Measurements from ENCODE around the gene SLC4A3.

Gene SLC4A3

DNA sequence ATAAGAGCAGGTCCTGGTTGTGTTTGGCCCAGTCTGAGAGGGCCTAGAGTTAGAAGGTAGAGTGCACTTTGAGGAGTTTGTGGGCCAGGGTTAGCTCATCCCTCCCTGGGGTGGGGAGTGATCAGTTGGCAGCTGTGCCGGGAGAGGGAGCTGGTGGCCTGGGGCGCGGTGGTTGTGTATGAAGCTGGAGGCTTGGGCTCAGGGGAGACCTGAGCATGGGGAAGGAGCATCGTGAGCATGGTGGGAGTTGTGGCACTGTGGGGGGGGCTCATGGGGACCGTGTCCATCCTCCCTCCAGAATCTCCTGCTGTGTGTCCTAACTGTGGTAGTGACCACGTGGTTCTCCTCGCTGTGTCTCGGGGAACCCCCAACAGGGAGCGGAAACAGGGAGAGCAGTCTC, 16.1 kb upstream of the SLC4A3 start:
- in situ Hi-C loops (cut with HindIII; ENCODE audit: low pct_ligation_motif_present, low pct_unique_long_range_greater_than_20kb, low sequenced_read_pairs): no loop called here

DNA sequence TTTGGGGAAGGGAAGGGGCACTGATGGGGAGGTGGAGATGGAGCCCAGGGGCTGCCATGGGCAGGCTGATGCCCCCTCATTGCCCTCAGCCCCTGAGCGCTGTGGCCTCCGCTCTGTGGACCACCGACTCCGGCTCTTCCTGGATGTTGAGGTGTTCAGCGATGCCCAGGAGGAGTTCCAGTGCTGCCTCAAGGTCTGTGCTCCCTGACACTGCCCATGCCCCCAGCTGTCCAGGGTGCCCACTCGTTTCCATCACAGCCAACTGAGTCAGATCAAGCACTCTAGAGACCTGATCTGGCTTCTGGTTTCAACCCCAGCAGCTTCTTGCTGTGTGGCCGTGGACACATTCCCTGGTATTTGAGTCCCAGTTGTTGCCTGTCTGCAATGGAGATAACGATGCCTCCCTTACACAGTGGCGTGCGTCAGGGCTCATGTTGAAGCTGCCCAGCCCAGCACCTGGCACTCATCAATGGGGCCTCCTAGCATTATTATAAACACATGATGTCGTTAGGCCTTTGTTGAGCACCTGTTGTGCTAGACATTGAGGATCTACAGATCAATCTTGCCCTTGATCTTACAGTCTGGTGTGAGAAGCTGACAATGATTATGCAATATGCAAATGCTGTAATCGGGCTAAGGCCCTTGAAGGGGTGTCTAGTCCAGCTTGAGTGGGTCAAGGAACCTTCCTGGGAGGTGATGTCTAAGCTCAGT, 15.4 kb upstream of the SLC4A3 start:
- no peak for DNase-seq
- in situ Hi-C loops (cut with HindIII; ENCODE audit: low pct_ligation_motif_present, low pct_unique_long_range_greater_than_20kb, low sequenced_read_pairs): no loop called here

More for the DNA sequence above, 16.1 kb upstream of the SLC4A3 start:
- DNase-seq: no peak

DNA sequence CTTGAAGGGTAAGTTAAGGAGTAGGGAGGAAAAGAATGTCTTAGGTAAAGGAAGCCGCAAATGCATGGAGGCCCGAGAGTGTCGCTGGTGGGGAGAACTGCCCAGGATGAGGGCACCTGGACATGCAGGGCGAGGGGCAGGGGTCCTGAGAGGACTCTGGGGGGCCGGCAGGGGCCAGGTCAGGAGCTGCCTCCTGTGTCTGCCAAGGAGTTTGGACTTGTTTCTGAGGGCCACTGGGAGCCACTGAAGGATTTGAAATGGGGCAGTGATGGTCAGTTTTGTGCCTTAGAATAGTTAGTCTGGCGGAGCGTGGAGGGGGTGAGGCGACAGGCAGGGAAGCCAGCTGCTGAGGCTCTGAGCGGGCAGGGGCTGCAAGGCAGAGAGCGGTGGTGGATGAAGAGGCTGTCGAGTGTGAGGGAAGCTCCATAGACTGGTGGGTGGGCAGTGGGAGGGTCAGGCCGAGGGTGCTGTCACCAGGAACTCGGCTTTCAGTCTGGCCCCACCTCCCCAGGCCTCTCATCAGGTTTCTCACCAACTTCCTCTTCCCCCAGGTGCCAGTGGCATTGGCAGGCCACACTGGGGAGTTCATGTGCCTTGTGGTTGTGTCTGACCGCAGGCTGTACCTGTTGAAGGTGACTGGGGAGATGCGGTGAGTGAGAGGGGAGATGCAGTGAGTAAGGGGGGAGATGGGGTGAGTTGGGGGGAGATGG, 14.7 kb upstream of the SLC4A3 start:
- DNase-seq: no peak
- in situ Hi-C loops (cut with HindIII; ENCODE audit: low pct_ligation_motif_present, low pct_unique_long_range_greater_than_20kb, low sequenced_read_pairs): no loop called here

DNA sequence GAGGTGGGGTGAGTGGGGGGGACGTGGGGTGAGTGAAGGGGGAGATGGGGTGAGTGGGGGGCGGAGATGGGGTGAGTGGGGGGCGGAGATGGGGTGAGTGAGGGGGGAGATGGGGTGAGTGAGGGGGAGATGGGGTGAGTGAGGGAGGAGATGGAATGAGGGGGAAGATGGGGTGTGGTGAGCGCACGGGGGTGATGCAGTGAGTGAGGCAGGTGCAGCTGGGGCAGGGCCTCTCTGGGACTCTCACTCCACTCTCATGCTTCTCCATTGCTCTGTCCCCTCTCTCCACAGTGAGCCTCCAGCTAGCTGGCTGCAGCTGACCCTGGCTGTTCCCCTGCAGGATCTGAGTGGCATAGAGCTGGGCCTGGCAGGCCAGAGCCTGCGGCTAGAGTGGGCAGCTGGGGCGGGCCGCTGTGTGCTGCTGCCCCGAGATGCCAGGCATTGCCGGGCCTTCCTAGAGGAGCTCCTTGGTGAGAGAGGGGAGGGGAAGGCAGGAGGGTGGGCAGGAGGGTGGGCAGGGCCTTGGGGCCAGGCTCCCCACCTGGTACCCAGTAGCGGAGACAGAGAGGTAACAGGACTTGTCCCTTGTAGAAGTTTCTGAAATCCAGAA, 13.9 kb upstream of the SLC4A3 start:
- in situ Hi-C loops (cut with HindIII; ENCODE audit: low pct_ligation_motif_present, low pct_unique_long_range_greater_than_20kb, low sequenced_read_pairs): no loop called here

DNA sequence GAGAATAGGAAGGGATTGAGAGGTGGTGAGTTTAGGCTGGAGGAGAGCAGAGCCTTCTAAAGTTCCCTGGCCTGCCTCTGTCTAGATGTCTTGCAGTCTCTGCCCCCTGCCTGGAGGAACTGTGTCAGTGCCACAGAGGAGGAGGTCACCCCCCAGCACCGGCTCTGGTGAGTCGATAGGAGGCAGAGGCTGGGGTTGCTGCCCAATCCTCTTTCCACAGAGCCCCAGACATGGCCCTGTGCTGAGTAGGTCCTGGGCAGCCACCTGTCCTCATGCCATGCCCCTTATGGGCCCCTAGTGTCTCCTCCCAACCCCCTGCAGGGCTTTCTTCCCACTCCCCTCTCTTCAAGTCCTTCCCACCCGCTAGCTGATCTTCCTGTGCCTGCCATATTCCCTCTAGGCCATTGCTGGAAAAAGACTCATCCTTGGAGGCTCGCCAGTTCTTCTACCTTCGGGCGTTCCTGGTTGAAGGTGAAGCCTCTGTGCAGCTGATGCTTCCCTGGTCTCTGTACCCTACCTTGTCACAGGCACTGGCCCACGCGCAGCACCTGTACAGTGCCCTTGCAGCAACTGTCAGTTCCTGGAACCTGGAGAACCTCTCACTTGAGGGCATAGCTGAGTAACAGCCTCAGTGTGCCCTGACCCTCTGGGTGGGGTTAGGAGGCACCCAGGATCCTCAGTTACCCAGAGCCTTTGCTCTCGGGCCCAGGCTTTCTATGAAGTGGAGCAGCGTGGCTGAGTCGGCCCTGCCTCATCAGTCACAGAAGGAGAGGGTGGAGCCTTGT, 13.2 kb upstream of the SLC4A3 start:
- no peak for DNase-seq
- in situ Hi-C loops (cut with HindIII; ENCODE audit: low pct_ligation_motif_present, low pct_unique_long_range_greater_than_20kb, low sequenced_read_pairs): no loop called here

More for the DNA sequence above, 13.9 kb upstream of the SLC4A3 start:
- no peak for DNase-seq

DNA sequence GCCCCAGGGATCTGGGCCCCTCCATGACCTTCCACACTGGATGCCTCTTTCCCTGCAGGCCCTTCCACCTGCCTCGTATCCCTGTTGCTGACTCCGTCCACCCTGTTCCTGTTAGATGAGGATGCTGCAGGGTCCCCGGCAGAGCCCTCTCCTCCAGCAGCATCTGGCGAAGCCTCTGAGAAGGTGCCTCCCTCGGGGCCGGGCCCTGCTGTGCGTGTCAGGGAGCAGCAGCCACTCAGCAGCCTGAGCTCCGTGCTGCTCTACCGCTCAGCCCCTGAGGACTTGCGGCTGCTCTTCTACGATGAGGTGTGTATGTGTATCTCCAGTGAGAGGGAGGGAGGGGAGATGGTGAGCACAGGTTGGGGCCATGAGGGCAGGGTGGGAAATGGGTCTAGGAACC, 12.4 kb upstream of the SLC4A3 start:
- in situ Hi-C loops (cut with HindIII; ENCODE audit: low pct_ligation_motif_present, low pct_unique_long_range_greater_than_20kb, low sequenced_read_pairs): no loop called here

DNA sequence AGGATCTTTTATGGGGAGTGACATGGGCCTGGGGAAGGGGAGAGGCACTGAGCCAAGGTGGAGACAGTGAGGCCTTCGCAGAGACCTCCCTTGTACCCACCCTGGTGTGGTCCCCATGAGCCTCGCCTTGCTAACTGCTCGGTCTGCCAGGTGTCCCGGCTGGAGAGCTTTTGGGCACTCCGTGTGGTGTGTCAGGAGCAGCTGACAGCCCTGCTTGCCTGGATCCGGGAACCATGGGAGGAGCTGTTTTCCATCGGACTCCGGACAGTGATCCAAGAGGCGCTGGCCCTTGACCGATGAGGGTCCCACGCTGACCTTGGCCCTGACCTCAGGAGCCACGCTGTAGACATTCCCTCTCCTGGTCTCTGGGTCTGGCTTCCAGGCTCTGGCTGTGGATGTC, 11.5 kb upstream of the SLC4A3 start:
- no peak for DNase-seq
- in situ Hi-C loops (cut with HindIII; ENCODE audit: low pct_ligation_motif_present, low pct_unique_long_range_greater_than_20kb, low sequenced_read_pairs): no loop called here

More for the DNA sequence above, 12.4 kb upstream of the SLC4A3 start:
- DNase-seq: no peak

DNA sequence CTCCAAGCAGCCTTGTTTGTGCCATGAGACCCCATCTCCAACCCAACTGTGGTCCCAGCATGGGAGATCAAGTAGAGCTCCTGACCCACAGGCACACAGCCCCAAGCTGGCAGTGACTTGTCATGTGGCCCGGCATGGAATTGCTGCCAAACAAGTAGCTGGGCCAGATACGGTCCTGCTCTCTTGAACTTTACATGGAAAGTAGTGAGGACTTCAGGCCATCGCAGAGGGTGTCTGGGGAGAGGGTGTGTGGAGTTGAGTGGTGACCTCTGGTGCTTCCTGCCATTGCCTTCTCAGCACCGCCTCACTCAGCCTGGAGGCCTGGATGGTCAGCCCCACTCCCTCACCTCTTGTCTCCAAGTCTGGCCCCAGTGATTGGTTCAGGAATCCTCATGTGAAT, 10.9 kb upstream of the SLC4A3 start:
- DNase-seq: no peak
- in situ Hi-C loops (cut with HindIII; ENCODE audit: low pct_ligation_motif_present, low pct_unique_long_range_greater_than_20kb, low sequenced_read_pairs): no loop called here

DNA sequence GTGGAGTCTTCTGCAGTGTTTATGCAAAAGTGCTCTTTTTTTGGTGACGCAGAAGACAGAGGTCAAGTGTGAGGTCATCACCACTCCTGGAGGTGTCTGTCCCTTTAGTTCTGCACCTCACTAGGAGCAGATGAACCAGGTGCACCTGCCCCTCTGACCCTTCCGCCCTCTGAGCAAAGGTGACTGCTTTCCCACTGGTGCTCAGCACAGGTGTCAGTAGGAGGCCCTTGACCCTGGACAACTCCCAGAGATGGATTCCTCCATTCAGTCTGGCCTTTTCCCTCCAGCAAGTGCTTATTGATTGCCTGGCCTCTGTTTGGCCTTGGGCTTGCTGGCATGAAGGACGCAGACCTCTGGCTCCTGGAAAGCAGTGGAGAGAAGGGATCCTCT, 8.7 kb upstream of the SLC4A3 start:
- in situ Hi-C loops (cut with HindIII; ENCODE audit: low pct_ligation_motif_present, low pct_unique_long_range_greater_than_20kb, low sequenced_read_pairs): no loop called here
- DNase-seq: no peak

DNA sequence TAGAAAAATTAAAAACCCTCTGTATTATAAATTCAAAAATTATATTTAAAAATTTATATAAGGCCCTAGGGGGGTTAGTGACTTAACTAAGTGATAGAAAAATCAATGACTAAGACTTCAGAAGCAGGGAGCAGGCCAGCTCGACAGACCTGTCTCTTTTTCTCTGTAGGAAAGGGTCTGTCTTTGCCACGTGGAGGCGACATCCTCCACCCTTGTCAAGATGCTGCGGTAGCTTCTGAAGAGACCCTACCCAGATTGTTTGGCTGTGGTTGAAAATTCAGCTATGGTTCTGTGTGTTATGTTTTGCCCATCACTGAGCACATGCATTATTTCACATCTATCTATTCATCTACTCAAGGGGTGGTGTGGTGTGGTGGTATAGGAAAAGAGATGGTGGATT, 8.2 kb upstream of the SLC4A3 start:
- DNase-seq: no peak
- in situ Hi-C loops (cut with HindIII; ENCODE audit: low pct_ligation_motif_present, low pct_unique_long_range_greater_than_20kb, low sequenced_read_pairs): no loop called here

DNA sequence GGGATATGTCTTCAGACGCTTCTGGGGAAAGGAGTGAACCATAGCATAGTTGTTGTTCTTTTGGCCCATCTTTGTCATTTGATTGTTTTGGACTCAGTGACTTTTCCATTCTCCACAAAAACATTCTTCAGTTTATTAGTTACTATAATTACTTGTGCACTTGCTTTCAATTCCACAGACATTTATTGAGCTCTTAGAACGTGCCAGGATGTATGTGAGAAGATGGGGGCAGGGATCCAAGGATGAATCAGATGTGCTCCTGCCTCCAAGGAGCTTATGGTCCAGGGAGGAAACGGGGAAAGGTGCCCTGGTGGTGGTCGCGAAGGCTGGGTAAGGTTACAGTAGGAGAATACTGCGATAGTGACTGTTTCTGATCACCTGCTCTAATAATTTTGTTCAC, 6.9 kb upstream of the SLC4A3 start:
- in situ Hi-C loops (cut with HindIII; ENCODE audit: low pct_ligation_motif_present, low pct_unique_long_range_greater_than_20kb, low sequenced_read_pairs): no loop called here
- no peak for DNase-seq

DNA sequence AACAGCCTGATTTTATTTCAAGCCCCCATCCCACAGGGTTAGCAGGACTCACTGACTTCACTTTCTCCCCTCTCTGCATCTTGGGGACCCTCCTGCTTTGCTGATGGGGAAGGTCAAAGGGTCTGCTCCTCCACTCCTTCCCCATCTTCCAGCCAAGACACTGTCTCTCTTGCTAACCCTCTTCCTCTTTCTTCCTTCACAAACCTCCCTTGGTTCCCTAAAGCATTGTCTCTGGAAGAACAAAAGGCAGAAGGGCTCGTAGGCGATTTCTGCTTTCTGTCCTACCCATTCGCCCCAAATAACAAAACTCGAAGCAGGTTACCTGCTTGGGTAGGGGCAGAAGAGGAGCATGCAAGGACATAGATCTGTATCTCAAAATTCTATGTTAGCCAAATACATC, 5.5 kb upstream of the SLC4A3 start:
- in situ Hi-C loops (cut with HindIII; ENCODE audit: low pct_ligation_motif_present, low pct_unique_long_range_greater_than_20kb, low sequenced_read_pairs): no loop called here
- DNase-seq: no peak

DNA sequence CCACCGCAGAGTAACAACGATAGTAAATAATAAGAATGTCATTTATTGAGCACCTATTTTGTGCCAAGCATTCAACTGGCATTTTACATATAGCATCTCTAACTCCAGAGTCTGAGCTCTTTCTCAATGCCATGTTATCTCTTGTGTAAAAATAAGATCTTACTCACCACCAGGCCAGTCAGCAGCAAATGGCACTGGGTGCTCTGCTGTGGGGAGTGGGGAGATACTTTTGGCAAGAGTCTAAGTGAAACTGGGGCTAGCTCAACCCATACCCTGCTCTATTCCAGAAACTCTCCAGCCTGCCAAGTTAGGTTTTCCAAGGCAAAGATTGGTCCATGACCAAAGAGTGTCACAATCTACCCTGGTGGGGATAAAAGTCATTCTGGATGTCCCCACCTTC, 5.0 kb upstream of the SLC4A3 start:
- in situ Hi-C loops (cut with HindIII; ENCODE audit: low pct_ligation_motif_present, low pct_unique_long_range_greater_than_20kb, low sequenced_read_pairs): no loop called here
- DNase-seq: no peak

DNA sequence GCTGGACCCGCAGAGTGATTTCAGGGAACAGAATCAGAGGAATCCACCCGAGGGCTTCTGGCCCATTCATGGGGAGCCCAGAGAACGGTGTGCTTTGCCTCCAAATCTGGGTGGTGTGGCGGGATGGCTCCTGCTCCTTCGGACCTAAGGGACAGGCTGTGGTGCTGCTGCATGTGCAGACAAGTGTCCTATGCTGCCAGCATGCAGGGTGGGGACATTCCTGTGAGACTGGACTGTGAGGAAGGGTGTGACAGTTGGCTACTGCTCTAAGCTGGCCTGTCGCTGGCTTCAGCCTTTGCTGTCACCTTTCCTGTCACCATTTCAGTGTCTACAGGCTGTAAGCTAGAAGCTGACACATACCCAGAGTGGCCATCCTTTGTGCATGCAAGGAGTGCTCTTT, 2.9 kb upstream of the SLC4A3 start:
- no peak for DNase-seq
- in situ Hi-C loops (cut with HindIII; ENCODE audit: low pct_ligation_motif_present, low pct_unique_long_range_greater_than_20kb, low sequenced_read_pairs): no loop called here

DNA sequence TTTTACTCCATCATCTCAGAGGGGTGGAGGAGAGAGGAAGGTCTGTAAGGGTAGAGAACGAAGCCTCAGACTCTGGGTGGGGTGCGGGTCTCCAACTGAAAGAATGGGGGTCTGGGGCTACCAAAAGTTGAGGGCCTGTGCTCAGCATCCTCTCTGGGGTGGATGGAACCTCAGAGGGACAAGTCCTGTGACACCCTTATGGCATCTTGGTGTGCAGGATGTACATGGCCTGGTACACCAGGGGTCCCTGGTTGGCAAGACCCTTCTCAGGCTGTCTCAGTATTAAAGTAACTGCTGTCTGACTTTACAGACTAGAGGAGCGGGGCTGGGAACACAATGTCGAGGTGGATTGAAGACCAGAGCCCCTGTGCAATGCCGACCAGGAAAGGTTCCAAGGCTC, 2.3 kb upstream of the SLC4A3 start:
- in situ Hi-C loops (cut with HindIII; ENCODE audit: low pct_ligation_motif_present, low pct_unique_long_range_greater_than_20kb, low sequenced_read_pairs): no loop called here
- no peak for DNase-seq

DNA sequence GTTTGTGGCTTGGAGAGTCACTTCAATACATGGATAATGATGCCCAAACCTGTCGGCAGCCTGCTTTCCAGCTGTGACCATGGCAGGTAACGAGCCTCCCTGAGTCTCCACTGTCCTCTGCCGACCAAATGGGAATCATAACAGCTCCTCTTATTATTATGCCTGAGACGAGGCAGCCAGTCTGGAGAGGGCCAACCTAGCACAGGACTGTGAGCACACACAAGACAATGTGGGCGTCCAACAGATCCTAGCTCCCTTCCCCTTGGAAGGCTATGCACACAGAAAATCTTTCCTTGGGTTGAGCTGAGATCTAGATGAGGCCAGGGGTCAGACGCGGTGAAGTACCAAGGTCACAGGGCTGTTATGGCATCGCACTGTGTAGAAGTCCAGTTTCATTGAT, 890 bp upstream of the SLC4A3 start:
- DNase-seq: no peak
- in situ Hi-C loops (cut with HindIII; ENCODE audit: low pct_ligation_motif_present, low pct_unique_long_range_greater_than_20kb, low sequenced_read_pairs): no loop called here

DNA sequence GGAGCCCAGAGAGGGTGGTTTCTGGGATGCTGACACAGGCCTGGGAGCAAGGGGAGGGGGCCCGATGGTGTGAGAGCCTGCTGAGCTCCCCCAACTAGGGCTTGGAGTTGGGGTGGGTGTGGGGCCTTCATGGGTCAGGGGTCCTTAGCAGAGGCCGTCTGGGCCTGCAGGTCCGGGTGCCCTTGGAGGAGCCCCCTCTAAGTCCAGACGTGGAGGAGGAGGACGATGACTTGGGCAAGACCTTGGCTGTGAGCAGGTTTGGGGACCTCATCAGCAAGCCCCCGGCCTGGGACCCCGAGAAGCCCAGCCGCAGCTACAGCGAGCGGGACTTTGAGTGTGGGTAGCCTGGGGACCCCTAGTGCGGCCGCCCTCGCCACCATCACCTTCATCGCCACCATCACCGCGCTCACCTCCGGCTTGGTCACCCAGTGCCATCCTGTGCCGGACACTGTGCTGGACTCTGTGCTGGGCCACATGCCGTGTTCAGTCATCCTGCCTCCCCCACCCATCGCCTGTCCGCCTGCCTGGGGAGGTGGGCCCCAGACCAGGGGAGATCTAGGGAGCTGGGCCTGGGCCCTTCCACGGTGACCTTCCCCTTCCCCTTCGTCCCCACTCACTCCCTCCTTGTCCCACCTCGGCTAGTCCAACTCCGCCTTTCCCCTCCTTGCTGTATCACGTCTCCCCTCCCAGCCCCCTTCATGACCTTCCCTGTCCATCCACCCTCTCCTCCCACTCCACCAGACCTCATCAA, 980 bp downstream of the SLC4A3 start:
- DNase-seq: no peak
- in situ Hi-C loops (cut with HindIII; ENCODE audit: low pct_ligation_motif_present, low pct_unique_long_range_greater_than_20kb, low sequenced_read_pairs): no loop called here

DNA sequence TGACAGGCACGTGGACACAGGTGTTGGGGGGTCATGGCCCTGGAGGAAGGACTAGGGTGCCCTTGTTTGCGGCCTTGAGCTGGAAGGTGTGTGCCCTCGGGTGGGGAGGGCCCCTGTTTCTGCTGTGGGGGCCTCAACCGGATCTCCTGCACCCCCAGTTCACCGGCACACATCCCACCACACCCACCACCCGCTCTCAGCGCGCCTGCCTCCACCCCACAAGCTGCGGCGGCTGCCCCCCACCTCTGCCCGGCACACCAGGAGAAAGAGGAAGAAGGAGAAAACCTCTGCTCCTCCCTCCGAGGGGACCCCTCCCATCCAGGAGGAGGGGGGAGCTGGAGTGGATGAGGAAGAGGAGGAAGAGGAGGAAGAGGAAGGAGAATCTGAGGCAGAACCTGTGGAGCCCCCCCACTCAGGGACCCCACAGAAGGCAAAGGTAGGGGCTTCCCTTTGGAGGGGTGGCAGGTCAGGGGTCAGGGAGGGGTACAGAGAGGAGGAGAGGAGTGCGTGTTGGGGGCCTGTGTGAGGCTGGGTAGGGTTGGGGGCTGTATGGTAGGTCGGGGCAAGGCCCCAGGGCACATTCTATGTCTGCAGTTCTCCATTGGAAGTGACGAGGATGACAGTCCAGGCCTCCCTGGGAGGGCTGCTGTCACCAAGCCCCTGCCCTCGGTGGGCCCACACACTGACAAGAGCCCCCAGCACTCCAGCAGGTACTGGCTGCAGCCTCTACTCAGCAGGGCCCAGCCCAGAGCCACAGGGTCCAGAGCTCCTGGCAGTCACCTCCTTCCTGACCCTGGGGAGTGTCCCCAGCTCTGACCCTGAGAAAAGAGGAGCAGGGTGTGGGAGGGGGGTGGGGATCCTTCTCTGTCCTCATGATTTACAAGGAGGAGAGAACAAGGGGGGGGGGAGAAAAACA, 1.8 kb downstream of the SLC4A3 start:
- no peak for DNase-seq

More for the DNA sequence above, 1.8 kb downstream of the SLC4A3 start:
- in situ Hi-C loops (cut with HindIII; ENCODE audit: low pct_ligation_motif_present, low pct_unique_long_range_greater_than_20kb, low sequenced_read_pairs): no loop called here
